UCSD-AML1 (cell line): ENCODE results near the gene HUS1B.
A peak's percentile ranks its signal among the peaks of the same experiment; 100 is the strongest.
"Not testable (repeated sequence)": the region's sequence is repeated elsewhere in the genome, so short reads cannot be mapped to it uniquely, and the experiment has no call there.

ENCODE experiments used
- DNase-seq: peaks from one replicate; lab custom pipeline; 2025; ENCODE audit not compliant: unreplicated experiment; lab: John Stamatoyannopoulos, UW

The HUS1B gene

GRCh38 chr6:656460-657252 lies at the start of gene HUS1B:
TSS of gene HUS1B (minus strand) at chr6:657100. CDS start at chr6:656944, 156 bp downstream.
- no peak for DNase-seq

- no peak for DNase-seq
These were observed 49.2 kb upstream of the HUS1B start for GRCh38 chr6:706146-706545.

DNA sequence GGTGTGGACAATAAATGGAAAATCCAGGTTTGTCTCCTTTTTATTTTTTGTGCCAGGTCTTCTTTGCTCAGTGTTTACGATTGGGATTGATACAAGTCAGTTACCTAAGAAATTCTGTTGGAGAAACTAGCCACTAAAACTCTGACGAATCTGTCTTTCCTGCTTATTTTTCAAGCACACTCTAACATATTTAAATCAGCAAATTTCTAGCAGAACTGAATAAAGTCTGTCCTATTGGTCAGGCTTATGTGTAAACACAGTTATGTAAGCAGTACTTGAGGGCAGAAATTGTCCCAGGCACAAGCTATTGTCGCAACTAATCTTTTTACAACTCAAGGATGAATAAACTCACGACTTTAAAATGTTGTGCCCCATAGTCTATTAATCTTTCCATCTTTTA lies 48.1 kb upstream of the HUS1B start:
- no peak for DNase-seq

DNA sequence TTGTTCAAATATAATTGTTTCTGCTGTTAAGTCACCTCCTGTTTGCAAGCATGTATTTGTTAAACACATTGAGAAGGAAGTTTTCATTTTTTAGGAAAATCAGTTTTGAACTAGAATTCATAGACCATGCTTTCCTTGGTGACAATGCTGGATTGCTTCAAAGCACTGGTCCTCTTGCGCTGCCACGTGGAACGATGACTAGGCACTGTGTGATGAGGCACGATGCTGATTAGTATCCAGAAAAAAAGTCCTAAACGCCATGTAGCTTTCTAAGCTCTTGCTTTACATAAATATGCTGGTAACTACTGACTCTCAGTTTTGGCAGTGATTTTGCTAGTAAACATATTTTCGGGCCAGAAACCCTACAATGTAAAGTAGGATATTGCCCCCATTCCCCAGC lies 47.1 kb upstream of the HUS1B start:
- no peak for DNase-seq

DNA sequence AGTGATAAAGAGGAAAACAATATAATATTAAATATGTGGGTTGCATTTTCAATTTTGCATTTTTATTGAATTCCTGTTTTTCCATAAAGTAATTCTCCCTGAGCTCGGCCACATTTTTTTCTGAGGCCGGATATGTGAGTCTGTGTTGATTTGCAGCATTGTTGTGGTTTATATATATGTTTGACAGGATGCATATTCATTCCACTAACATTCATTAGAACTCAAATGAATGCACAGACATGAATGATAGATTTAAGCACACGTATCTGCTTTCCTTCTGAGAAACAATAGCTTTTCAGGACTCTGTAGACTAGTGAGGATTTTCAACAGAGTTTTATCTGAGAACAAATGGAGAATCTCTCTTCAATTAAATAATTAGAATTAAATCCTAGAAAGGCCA lies 46.7 kb upstream of the HUS1B start:
- DNase-seq: no peak

DNA sequence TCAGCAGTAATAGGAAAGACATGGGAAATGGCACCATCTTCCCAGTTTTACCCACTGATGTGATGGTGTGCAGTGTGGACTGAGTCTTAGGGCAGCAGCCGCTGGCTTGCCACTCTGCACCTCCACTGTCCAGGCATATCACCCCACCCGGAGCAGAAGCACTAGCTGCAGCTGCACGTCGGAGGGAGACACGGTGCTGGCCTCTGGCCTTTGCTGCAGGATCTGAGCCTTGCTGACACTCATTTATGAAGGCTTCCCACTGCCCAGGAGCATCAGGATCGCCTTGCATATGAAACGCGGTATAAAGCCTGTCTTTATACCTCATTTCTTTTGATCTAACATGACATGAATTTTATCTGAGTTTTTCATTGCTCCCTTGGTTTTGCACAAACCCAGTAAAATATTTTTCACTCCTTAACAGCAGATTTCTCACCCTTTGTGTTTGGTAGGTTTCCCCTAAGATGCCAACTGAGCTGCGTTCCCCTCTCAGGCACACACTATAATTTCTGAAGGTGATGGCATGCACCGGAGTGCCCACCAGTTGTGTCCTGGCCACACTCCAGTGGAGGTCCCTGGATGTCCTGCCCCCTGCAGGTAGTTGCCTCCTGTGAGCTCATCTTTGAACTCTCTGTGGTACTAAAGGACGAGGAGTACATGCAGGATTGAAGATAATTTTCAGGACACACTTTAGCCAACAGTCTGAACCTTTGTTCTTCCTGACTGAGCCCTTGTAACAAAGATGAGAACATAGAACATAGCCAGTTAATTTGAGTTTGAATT lies 45.0 kb upstream of the HUS1B start:
- no peak for DNase-seq

- DNase-seq: no peak
These were observed 44.3 kb upstream of the HUS1B start for GRCh38 chr6:701215-701614.

GRCh38 chr6:700490-700889 lies 43.6 kb upstream of the HUS1B start:
- DNase-seq: no peak

DNA sequence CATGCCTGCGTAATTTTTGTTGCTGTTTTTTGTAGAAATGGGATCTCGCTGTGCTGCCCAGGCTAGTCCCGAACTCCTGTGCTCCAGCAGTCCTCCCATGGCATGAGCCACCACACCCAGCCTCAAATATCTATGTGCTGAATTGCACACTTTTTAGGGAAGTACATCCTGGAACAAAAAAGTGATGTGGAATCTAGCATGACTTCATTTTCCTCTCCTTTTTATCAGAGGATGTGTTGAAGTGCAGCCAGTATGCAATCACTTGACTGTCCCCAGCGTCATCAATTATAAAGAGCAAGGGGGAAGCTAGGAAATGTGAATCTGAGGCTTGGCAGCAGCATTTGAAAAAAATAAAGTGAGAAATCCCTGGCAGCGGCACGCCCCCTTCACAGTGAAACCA lies 42.4 kb upstream of the HUS1B start:
- no peak for DNase-seq

GRCh38 chr6:694431-695126 lies 37.7 kb upstream of the HUS1B start:
- not testable (repeated sequence) for DNase-seq

DNA sequence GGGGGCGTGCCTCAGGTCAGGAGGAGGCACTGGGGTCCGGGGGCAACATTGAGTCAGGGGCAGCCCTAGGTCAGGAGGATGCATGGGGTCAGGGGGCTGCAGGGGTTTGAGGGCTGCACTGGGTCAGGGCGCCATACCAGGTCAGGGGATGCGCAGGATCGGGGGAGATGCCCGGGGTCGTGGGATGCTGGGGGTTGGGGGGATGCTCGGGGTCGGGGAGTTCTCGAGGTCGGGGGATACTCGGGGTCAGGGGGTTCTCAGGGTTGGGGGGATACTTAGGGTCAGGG lies 36.8 kb upstream of the HUS1B start:
- DNase-seq: no peak

- DNase-seq: peak; percentile 87
These were observed 36.2 kb upstream of the HUS1B start, which contains the start of gene EXOC2 for GRCh38 chr6:692858-693722. TSS of gene EXOC2 (minus strand) at chr6:693139. CDS start at chr6:637818, 55,321 bp downstream.

DNA sequence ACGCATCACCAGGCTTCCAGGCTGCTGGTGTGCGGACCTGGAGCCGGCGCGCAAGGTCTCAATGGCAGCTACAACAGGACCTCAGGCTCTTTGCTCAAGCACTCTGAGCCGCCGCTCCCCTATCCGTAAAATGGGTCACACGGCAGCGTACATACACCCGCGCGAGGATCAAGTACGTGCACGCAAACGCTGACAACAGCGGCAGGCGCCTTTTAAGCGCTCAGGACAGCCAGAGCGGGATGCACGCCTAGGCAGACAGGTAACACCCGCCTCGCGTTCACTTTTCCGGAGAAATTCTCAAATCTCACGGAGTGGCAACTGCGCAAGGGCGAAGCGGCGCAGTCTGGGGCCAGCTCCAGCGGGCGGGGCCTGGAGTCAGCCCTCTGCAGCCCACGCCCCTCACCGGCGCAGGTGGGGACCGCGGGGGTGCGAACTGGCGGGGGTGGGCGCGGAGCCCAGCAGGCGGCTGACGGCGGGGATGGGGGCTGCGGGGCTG lies 35.5 kb upstream of the HUS1B start:
- peak; percentile 64 for DNase-seq

- DNase-seq: no peak
These were observed 32.3 kb upstream of the HUS1B start for GRCh38 chr6:689223-689622.

DNA sequence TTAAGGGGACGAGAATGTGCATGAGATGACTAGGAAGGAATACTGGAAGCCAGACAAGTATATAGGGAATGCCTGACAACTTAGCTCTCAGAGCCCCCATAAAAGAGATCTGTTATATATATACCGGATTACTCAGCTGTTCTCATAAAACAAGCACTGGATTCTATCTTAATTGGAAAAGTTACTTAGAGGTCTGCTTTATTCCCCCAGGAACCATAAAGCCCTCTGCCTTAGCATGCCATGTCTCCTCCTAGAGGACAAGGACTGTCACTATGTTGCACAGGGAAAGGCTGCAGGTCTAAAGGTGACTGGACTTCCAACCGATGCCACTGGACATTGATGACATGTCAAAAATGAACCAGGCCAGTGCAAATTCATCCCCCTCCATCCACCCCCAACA lies 29.6 kb upstream of the HUS1B start:
- DNase-seq: no peak

DNA sequence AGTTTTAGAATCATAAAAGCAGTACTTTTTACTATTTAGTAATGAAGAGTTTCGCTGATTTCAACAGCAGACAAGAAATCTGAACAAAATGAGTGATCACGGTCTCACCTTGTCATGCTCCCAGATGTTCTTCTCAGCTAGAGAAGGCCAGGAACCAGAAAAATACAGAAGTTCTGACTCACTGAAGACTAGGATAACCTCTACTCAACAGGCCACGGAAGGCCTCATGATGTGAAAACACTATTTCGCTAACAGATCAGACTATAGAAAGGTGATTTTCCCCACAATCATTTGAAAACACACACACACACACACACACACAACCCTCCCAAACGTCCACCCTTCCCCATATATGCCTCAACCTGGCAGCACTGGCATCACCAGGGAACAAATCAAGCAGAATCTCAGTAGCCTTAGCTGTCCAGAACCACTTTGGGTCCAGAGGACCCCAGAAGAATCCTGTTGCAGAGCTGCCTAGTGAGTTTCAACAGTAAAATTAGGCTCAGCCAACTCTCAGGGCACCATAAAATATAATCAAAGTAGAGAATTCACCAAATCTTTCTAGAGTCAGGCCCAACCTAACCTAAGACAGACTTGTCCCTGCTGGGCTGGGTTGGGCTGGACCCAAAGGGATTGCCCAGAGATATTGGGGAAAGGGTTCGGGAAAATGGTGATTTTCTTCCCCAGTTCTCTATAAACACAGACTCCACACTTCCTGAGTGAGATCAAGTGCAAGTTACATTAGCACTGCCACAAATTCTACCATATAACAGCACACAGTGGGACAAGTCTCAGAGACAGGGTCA lies 28.1 kb upstream of the HUS1B start:
- DNase-seq: no peak

GRCh38 chr6:683742-684440 lies 27.0 kb upstream of the HUS1B start:
- peak; percentile 88 for DNase-seq

DNA sequence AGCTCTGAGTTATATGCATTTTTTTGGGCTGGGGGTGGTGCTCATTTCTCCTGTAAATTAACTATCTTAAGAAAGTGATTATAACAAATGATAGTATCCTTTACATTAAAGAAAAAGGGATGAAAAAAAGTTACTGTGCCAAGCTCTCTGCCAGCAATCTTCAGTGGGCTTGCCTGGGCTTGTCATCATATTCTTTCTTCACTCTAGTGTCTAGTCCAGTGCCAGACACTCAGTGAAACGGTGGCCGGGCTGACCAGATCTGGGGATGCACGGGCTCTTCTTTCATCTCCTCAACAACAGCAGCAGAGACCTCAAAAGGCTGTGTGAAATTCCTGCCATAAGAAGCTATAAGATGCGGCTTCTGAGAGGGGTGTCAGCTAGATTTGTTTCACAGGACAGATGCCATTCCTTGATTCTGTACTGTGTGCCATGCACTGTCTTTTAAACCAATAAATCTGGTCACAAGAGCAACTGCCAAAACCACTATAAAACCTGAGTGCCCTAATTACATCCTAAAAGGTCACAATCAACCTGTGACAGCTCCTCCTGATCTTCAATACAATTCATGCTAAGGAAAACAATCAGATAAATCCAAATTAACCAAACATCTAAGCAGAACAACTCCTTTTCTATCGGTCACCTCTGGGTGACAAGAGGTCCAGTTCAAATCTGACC lies 23.9 kb upstream of the HUS1B start:
- DNase-seq: no peak

- no peak for DNase-seq
These were observed 23.4 kb upstream of the HUS1B start for GRCh38 chr6:680251-680650.
